MM.1S (cell line): ENCODE data around the gene ST6GALNAC2.

Experiments used
- DNase-seq: peaks from one replicate; pipeline ENCODE4 v3.0.0-alpha.2; 2015
- H2AFZ ChIP-seq: fragments of 300-600 bp; sonication (generic); 2 replicates; pipeline ENCODE4 v1.6.0; 2016; ENCODE audit warnings: antibody characterized with exemption, low read length
- H3F3A ChIP-seq: fragments of 300-600 bp; sonication (generic); 2 replicates; pipeline ENCODE4 v1.6.1; 2016; ENCODE audit warnings: mild to moderate bottlenecking, antibody characterized with exemption, low read length, moderate library complexity, mixed read lengths; ENCODE audit not compliant: insufficient read depth
- H3K27ac ChIP-seq: fragments of 300-600 bp; sonication (generic); 2 replicates; pipeline ENCODE4 v1.5.1; 2016; ENCODE audit warnings: mild to moderate bottlenecking, low read length
- H3K27me3 ChIP-seq: fragments of 300-600 bp; sonication (generic); replicated peaks from 2 replicates; pipeline ENCODE4 v1.6.0; 2016; ENCODE audit warnings: low read length; ENCODE audit not compliant: insufficient read depth
- H3K36me3 ChIP-seq: fragments of 300-600 bp; sonication (generic); replicated peaks from 2 replicates; pipeline ENCODE4 v1.6.1; 2016; ENCODE audit warnings: mild to moderate bottlenecking, low read length, mixed read lengths; ENCODE audit not compliant: insufficient read depth
- H3K4me1 ChIP-seq: fragments of 300-600 bp; sonication (generic); 2 replicates; pipeline ENCODE4 v1.6.1; 2016; ENCODE audit warnings: low read length, mixed read lengths
- H3K4me2 ChIP-seq: fragments of 300-600 bp; sonication (generic); 2 replicates; pipeline ENCODE4 v1.6.0; 2016; ENCODE audit warnings: low read depth, low read length
- H3K4me3 ChIP-seq: fragments of 300-600 bp; sonication (generic); 2 replicates; pipeline ENCODE4 v1.5.1; 2016; ENCODE audit warnings: low read length, mixed read lengths
- H3K79me2 ChIP-seq: fragments of 300-600 bp; sonication (generic); 2 replicates; pipeline ENCODE4 v1.6.1; 2016; ENCODE audit warnings: mixed run types, low read length, mixed read lengths
- H3K9ac ChIP-seq: fragments of 300-600 bp; sonication (generic); 2 replicates; pipeline ENCODE4 v1.6.1; 2016; ENCODE audit warnings: low read length, mixed read lengths
- H3K9me2 ChIP-seq: fragments of 300-600 bp; sonication (generic); replicated peaks from 2 replicates; pipeline ENCODE4 v1.6.1; 2016; ENCODE audit warnings: mild to moderate bottlenecking, low read length, mixed read lengths; ENCODE audit not compliant: insufficient read depth
- H3K9me3 ChIP-seq: fragments of 300-600 bp; sonication (generic); replicated peaks from 2 replicates; pipeline ENCODE4 v1.6.1; 2016; ENCODE audit warnings: mild to moderate bottlenecking, low read length, mixed read lengths; ENCODE audit not compliant: insufficient read depth
- H4K20me1 ChIP-seq: fragments of 300-600 bp; sonication (generic); 2 replicates; pipeline ENCODE4 v1.6.1; 2016; ENCODE audit warnings: mild to moderate bottlenecking, low read length, moderate library complexity, mixed read lengths; ENCODE audit not compliant: insufficient read depth
- CTCF ChIP-seq: fragments of 300-600 bp; sonication (generic); IDR thresholded peaks from 2 replicates; pipeline ENCODE4 v1.5.1; 2016; ENCODE audit warnings: antibody characterized with exemption, low read length, mixed read lengths
- EZH2 ChIP-seq: fragments of 300-600 bp; sonication (generic); optimal IDR thresholded peaks from 2 replicates; pipeline ENCODE3; 2017; ENCODE audit warnings: low read depth, mild to moderate bottlenecking, antibody characterized with exemption, low read length, mixed read lengths
- EZH2phosphoT487 ChIP-seq: fragments of 300-600 bp; sonication (generic); IDR thresholded peaks from 2 replicates; pipeline ENCODE4 v1.6.1; 2018; ENCODE audit warnings: antibody characterized with exemption, low read length

Gene ST6GALNAC2

GRCh38 chr17:76576189-76576588 is 9.5 kb downstream of the ST6GALNAC2 start:
- TF ChIP-seq CTCF (no peak), EZH2 (no peak), EZH2phosphoT487 (no peak)
- no peak overlapping the region for H3K4me3 ChIP-seq
- H3K79me2 ChIP-seq = no peaks in the 10 kb centered on the region
- H3K4me1 ChIP-seq = no peaks in the 10 kb centered on the region
- no peak overlapping the region for H3K27ac ChIP-seq
- no peak overlapping the region for H3K9ac ChIP-seq
- no peaks in the 10 kb centered on the region for H3F3A ChIP-seq
- no peaks in the 10 kb centered on the region for H4K20me1 ChIP-seq
- H2AFZ ChIP-seq = no peak overlapping the region
- DNase-seq = no peak
- no peak overlapping the region for H3K4me2 ChIP-seq
- no peaks in the 10 kb centered on the region for H3K27me3 ChIP-seq
- no peaks in the 10 kb centered on the region for H3K9me3 ChIP-seq
- H3K9me2 ChIP-seq = no peaks in the 10 kb centered on the region
- no peaks in the 10 kb centered on the region for H3K36me3 ChIP-seq

DNA sequence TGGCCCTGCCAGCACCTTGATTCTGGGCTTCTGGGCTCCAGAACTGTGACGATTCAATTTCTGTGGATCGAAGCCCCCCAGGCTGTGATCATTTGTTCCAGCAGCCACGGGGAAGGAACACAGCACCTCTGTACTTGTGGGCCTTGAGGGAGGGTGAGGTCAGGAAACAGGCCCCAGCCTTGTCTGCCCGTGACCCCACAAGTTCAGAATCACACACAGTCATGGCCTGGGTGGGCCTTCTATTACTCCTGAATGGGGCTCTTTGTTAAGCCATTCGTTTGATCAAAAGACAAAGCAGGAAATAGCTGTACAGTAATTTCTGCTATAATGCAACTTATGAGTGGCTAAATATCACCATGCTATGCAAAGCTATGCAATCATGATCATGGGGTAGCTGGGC is 10.1 kb downstream of the ST6GALNAC2 start:
- H3F3A ChIP-seq = no peaks in the 10 kb centered on the region
- H3K79me2 ChIP-seq = no peaks in the 10 kb centered on the region
- no peaks in the 10 kb centered on the region for H3K36me3 ChIP-seq
- no peaks in the 10 kb centered on the region for H3K27me3 ChIP-seq
- H3K27ac ChIP-seq = no peak overlapping the region
- H3K9me3 ChIP-seq = no peaks in the 10 kb centered on the region
- H3K4me1 ChIP-seq = no peaks in the 10 kb centered on the region
- DNase-seq = no peak
- no peak overlapping the region for H3K4me2 ChIP-seq
- H3K9me2 ChIP-seq = no peaks in the 10 kb centered on the region
- TF ChIP-seq EZH2 (no peak), CTCF (no peak), EZH2phosphoT487 (no peak)
- no peak overlapping the region for H2AFZ ChIP-seq
- H3K4me3 ChIP-seq = no peak overlapping the region
- H4K20me1 ChIP-seq = no peaks in the 10 kb centered on the region
- no peak overlapping the region for H3K9ac ChIP-seq

- TF ChIP-seq CTCF = no peak
- TF ChIP-seq EZH2phosphoT487 = no peak
- TF ChIP-seq EZH2 = no peak
- no peak overlapping the region for H3K4me3 ChIP-seq
- no peaks in the 10 kb centered on the region for H4K20me1 ChIP-seq
- H3K4me1 ChIP-seq = no peaks in the 10 kb centered on the region
- DNase-seq = no peak
- H3K9me3 ChIP-seq = no peaks in the 10 kb centered on the region
- no peaks in the 10 kb centered on the region for H3K36me3 ChIP-seq
- H3K9ac ChIP-seq = no peak overlapping the region
- H3F3A ChIP-seq = no peaks in the 10 kb centered on the region
- H3K4me2 ChIP-seq = no peak overlapping the region
- no peaks in the 10 kb centered on the region for H3K79me2 ChIP-seq
- no peak overlapping the region for H2AFZ ChIP-seq
- no peaks in the 10 kb centered on the region for H3K27me3 ChIP-seq
- H3K27ac ChIP-seq = no peak overlapping the region
- no peaks in the 10 kb centered on the region for H3K9me2 ChIP-seq
These were observed 11.5 kb downstream of the ST6GALNAC2 start for GRCh38 chr17:76574166-76574565.
